OCI-LY7 (cell line): ENCODE data around the gene RNF208. TPM values are rescaled to one million over a fixed set of nuclear protein-coding genes. Genes with fewer than 3 reads are reported as not detected.

Experiments
- BruUV-seq: library from RNA; stranded (reverse); fragments of 400-500 nt; replicated peaks from 2 replicates; lab custom pipeline; 2021; lab: Mats Ljungman, UMichigan
- CTCF ChIA-PET: fragments of 300-600 bp; sonication (Branson Sonifier 250); formaldehyde crosslinking; loops from one replicate; lab custom pipeline; 2022; ENCODE audit warnings: antibody characterized with exemption; ENCODE audit not compliant: unreplicated experiment; lab: Charles Lee
- POLR2A ChIA-PET: fragments of 300-600 bp; sonication (Branson Sonifier 250); formaldehyde crosslinking; loops from one replicate; lab custom pipeline; 2022; ENCODE audit warnings: antibody characterized with exemption; lab: Charles Lee
- DNase-seq: peaks from one replicate; pipeline ENCODE4 v3.0.0-alpha.2; 2015; ENCODE audit warnings: low spot score
- H2AFZ ChIP-seq: fragments of 200-600 bp; sonication (generic), shearing (Covaris generic); 2 replicates; pipeline ENCODE4 v1.6.1; 2014; ENCODE audit warnings: mild to moderate bottlenecking, antibody characterized with exemption, low read length, moderate library complexity
- H3K27ac ChIP-seq: fragments of 200-600 bp; sonication (generic); 2 replicates; pipeline ENCODE4 v1.5.1; 2014; ENCODE audit warnings: mixed run types, low read depth, mild to moderate bottlenecking, moderate library complexity, low read length, inconsistent platforms; ENCODE audit not compliant: poor library complexity, severe bottlenecking
- H3K36me3 ChIP-seq: fragments of 200-600 bp; sonication (generic); 2 replicates; pipeline ENCODE4 v1.6.1; 2014; ENCODE audit warnings: mild to moderate bottlenecking, antibody characterized with exemption, low read length, moderate library complexity, mixed read lengths; ENCODE audit not compliant: insufficient read depth
- H3K4me1 ChIP-seq: fragments of 200-600 bp; sonication (generic); 2 replicates; pipeline ENCODE4 v1.5.1; 2014; ENCODE audit warnings: mild to moderate bottlenecking, low read length; ENCODE audit not compliant: insufficient read depth, poor library complexity, severe bottlenecking
- H3K4me2 ChIP-seq: fragments of 200-600 bp; sonication (generic); 2 replicates; pipeline ENCODE4 v1.6.1; 2014; ENCODE audit warnings: mild to moderate bottlenecking, low read length
- H3K4me3 ChIP-seq: fragments of 200-600 bp; sonication (generic); 2 replicates; pipeline ENCODE4 v1.5.1; 2014; ENCODE audit warnings: mild to moderate bottlenecking, low read depth, low read length; ENCODE audit not compliant: poor library complexity, severe bottlenecking
- H3K79me2 ChIP-seq: fragments of 200-600 bp; sonication (generic); 2 replicates; pipeline ENCODE4 v1.6.1; 2016; ENCODE audit warnings: low read depth, mild to moderate bottlenecking, low read length, moderate library complexity, mixed read lengths; ENCODE audit not compliant: insufficient read depth
- H3K9me2 ChIP-seq: fragments of 200-600 bp; sonication (generic); 2 replicates; pipeline ENCODE4 v1.6.1; 2016; ENCODE audit warnings: mild to moderate bottlenecking, low read length, mixed read lengths; ENCODE audit not compliant: insufficient read depth
- H3K9me3 ChIP-seq: fragments of 200-600 bp; sonication (generic); 2 replicates; pipeline ENCODE4 v1.6.1; 2014; ENCODE audit warnings: mild to moderate bottlenecking, mixed run types, low read length, mixed read lengths
- H4K20me1 ChIP-seq: fragments of 200-600 bp; sonication (generic); 2 replicates; pipeline ENCODE4 v1.6.1; 2014; ENCODE audit warnings: mild to moderate bottlenecking, antibody characterized with exemption, low read length, moderate library complexity, mixed read lengths; ENCODE audit not compliant: insufficient read depth
- EZH2phosphoT487 ChIP-seq: fragments of 200-600 bp; sonication (generic); IDR thresholded peaks from 2 replicates; pipeline ENCODE4 v1.6.1; 2018; ENCODE audit warnings: low read depth, borderline replicate concordance, mild to moderate bottlenecking, mixed run types, antibody characterized with exemption, low read length, moderate library complexity, mixed read lengths
- intact Hi-C: fragments of 100-400 bp; cut with micrococcal nuclease; formaldehyde crosslinking; loops from one replicate; pipeline ENCODE4 v1.10.0; 2022; ENCODE audit not compliant: unreplicated experiment
- total RNA-seq, 2 experiments: library from RNA; depleted of rRNA in 1 of 2; stranded (reverse); fragments of >200 nt in 1 of 2; shearing (Covaris generic) in 1 of 2; gene quantifications; 2 replicates each; pipeline ENCODE4 v1.2.3, GENCODE V29; 2014 to 2022
- TF ChIP-seq, protein P1 (sequence below): fragments of 200-600 bp; sonication (generic); conservative IDR thresholded peaks from 2 replicates; pipeline ENCODE4 v1.5.1; 2014; ENCODE audit warnings: mild to moderate bottlenecking, antibody characterized with exemption, low read length, moderate library complexity, mixed read lengths

The RNF208 gene
- total RNA-seq, 2 experiments from 2014 or later: 0.47 to 5.5 TPM

DNA sequence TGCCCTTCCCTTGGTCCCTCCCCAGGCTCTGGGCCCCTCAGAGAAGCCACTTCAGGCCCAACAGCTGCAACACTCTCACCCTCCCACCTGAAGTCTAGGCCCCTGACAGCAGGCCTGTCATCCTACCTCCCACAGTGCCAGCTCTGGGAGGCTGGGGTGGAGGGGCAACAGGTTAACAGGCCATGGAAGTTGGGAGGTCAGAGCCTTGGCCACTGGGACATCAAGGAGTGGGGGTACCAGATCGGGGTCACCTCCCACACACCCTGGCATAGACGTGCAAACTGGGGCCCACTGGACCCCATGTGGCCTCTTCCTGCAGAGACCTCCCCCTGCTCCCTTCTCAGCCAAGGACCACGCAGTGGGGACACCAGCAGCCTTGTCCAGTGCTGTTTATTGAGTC is 30.8 kb downstream of the RNF208 start:
- H3K4me3 ChIP-seq: no peak overlapping the region
- H3K27ac ChIP-seq: no peak overlapping the region
- no TSS peak for BruUV-seq
- H3K4me1 ChIP-seq: peaks cover 26% of the 10 kb centered on the region
- no peaks in the 10 kb centered on the region for H3K9me3 ChIP-seq
- POLR2A ChIA-PET: no interaction called here
- intact Hi-C loops: no loop called here
- no peak overlapping the region for H2AFZ ChIP-seq
- no peak overlapping the region for H3K4me2 ChIP-seq
- CTCF ChIA-PET: interaction anchor here (0.6 kb wide), 1 partner anchor 15 kb away, joined by 6 read pairs; no protein-coding TSS in a partner anchor
- H3K79me2 ChIP-seq: peaks cover 32% of the 10 kb centered on the region
- peaks cover 6% of the 10 kb centered on the region; the same call in 1 of the 2 replicates for H4K20me1 ChIP-seq
- peaks cover 24% of the 10 kb centered on the region; the same call in 1 of the 2 replicates for H3K36me3 ChIP-seq
- DNase-seq: no peak
- H3K9me2 ChIP-seq: no peaks in the 10 kb centered on the region
- TF ChIP-seq, protein P1, sequence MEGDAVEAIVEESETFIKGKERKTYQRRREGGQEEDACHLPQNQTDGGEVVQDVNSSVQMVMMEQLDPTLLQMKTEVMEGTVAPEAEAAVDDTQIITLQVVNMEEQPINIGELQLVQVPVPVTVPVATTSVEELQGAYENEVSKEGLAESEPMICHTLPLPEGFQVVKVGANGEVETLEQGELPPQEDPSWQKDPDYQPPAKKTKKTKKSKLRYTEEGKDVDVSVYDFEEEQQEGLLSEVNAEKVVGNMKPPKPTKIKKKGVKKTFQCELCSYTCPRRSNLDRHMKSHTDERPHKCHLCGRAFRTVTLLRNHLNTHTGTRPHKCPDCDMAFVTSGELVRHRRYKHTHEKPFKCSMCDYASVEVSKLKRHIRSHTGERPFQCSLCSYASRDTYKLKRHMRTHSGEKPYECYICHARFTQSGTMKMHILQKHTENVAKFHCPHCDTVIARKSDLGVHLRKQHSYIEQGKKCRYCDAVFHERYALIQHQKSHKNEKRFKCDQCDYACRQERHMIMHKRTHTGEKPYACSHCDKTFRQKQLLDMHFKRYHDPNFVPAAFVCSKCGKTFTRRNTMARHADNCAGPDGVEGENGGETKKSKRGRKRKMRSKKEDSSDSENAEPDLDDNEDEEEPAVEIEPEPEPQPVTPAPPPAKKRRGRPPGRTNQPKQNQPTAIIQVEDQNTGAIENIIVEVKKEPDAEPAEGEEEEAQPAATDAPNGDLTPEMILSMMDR: no peak
- no peak for TF ChIP-seq EZH2phosphoT487

DNA sequence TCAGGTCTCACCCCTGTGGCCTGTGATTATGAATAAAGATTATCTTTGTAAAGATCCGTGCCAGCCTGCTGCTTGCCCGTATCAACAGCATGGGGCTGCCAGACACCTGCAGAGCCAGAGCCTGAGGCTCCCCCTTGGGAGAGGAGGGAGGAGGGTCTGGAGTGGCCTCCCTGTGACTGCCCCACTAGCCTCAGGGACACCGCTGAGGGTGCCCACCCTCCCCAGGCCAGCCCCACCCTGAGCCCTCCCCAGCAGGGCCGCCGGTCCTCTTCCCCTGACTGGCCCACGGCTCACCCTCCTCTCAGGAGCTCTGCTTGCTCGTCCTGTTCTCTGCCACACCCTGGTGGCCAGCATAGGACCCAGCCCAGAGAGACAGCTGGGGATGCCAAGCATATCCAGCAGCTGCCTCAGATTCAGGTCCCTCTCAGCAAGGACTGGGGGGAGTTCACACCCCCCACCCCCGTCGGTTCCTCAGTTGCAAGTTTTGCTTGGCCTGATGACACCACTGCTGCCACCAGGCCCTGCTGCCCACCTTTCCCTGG is 31.7 kb downstream of the RNF208 start:
- no peak overlapping the region for H3K27ac ChIP-seq

More for the DNA sequence above, 31.7 kb downstream of the RNF208 start:
- Histone ChIP-seq H4K20me1 (peaks cover 6% of the 10 kb centered on the region; the same call in 1 of the 2 replicates), H3K4me3 (peak overlapping the region; percentile 94), H3K9me3 (no peaks in the 10 kb centered on the region), H3K79me2 (peaks cover 32% of the 10 kb centered on the region), H3K4me1 (peaks cover 27% of the 10 kb centered on the region), H2AFZ (no peak overlapping the region), H3K36me3 (peaks cover 31% of the 10 kb centered on the region; the same call in 1 of the 2 replicates), H3K4me2 (peak overlapping the region; percentile 97), H3K9me2 (no peaks in the 10 kb centered on the region)
- POLR2A ChIA-PET: interaction anchor here (3.2 kb wide), 1 partner anchor 11 kb away, joined by 16 read pairs; the partner anchor contains the start of gene TPRN
- no peak for TF ChIP-seq EZH2phosphoT487
- TF ChIP-seq, protein P1: no peak
- CTCF ChIA-PET: interaction anchor here (1.3 kb wide), 1 partner anchor 61 kb away, joined by 5 read pairs; no protein-coding TSS in a partner anchor
- intact Hi-C loops: no loop called here
- DNase-seq: no peak
- BruUV-seq: no TSS peak
